Chondrocyte (in vitro differentiated cells): ENCODE measurements around the gene E2F6. TPM values are rescaled to one million over a fixed set of nuclear protein-coding genes. Genes with fewer than 3 reads are reported as not detected.

Experiments
- DNase-seq: peaks from one replicate; pipeline ENCODE4 v3.0.0; 2021; ENCODE audit warnings: mixed read lengths, low spot score
- H3K27ac Mint-ChIP-seq: one replicate; pipeline ENCODE4 v1.8.0; 2021; ENCODE audit warnings: mild to moderate bottlenecking, moderate library complexity, mixed read lengths; ENCODE audit not compliant: unreplicated experiment
- H3K27me3 Mint-ChIP-seq: 2 replicates; pipeline ENCODE4 v1.8.0; 2021; ENCODE audit warnings: low read depth, mixed read lengths
- H3K36me3 Mint-ChIP-seq: 2 replicates; pipeline ENCODE4 v1.8.0; 2021; ENCODE audit warnings: low read depth, mixed read lengths
- H3K4me1 Mint-ChIP-seq: 2 replicates; pipeline ENCODE4 v1.8.0; 2021; ENCODE audit warnings: low read depth, mild to moderate bottlenecking, mixed read lengths
- H3K4me3 Mint-ChIP-seq: one replicate; pipeline ENCODE4 v1.8.0; 2021; ENCODE audit warnings: mild to moderate bottlenecking, moderate library complexity, mixed read lengths; ENCODE audit not compliant: unreplicated experiment
- H3K9me3 Mint-ChIP-seq: 2 replicates; pipeline ENCODE4 v1.8.0; 2021; ENCODE audit warnings: low read depth, mixed read lengths
- CTCF ChIP-seq: fragments of 200-600 bp; sonication (generic); IDR thresholded peaks from 2 replicates; pipeline ENCODE4 v1.5.0; 2021; ENCODE audit warnings: antibody characterized with exemption, mild to moderate bottlenecking, moderate library complexity
- total RNA-seq: library from RNA; stranded (reverse); gene quantifications from 3 replicates; pipeline ENCODE4 v1.2.1, GENCODE V29; 2021

Gene E2F6
- total RNA-seq, 1 donor from 2014 or later: 15.1 TPM

DNA sequence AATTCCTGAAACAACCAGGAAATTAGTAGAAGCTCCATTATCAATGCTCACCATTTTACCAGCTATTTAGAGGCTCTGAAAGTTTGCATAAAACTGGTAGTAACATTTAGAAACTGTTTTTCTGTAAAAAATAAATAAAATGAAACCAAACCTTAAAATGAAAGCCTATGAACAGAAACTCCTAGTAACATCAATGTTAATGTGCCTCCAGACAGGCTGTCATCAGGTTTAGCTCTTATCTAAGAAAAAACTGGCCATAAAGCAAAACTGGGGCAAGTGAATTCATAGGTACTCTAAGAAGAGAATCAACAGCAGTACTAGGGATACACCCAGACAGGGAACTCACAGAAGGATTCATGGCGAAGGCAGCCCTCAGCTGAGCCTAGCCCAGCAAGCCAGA lies 8.0 kb downstream of the E2F6 start:
- Mint-ChIP-seq H3K27ac (no peak overlapping the region), H3K4me3 (no peak overlapping the region), H3K9me3 (no peaks in the 10 kb centered on the region), H3K27me3 (no peaks in the 10 kb centered on the region), H3K4me1 (peaks cover 31% of the 10 kb centered on the region), H3K36me3 (peaks cover 2% of the 10 kb centered on the region)
- no peak for DNase-seq
- TF ChIP-seq CTCF: no peak

GRCh38 chr2:11456251-11456650 lies 9.7 kb downstream of the E2F6 start:
- DNase-seq: no peak
- Mint-ChIP-seq H3K27me3 (no peaks in the 10 kb centered on the region), H3K9me3 (no peaks in the 10 kb centered on the region), H3K4me1 (peaks cover 18% of the 10 kb centered on the region), H3K27ac (no peak overlapping the region), H3K4me3 (no peak overlapping the region), H3K36me3 (peaks cover 4% of the 10 kb centered on the region)
- TF ChIP-seq CTCF: no peak

DNA sequence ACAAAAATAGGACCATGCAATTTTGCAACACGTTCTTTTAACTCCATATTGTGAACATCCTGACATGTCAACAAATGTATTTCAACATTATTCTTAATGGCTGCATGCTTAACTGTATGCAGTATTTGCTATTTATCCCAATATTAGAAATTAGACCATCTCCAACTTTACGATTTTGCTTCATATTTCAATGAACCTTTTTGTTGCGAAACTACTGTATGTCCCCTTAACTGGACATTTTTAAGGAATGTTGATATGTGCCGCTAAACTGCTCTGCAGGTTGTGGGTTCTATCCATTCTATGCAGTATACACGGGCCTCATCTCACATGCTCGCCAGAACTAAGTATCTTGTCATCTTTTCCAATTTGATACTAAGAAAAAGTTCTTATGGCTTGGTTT lies 11.1 kb downstream of the E2F6 start:
- Mint-ChIP-seq H3K27me3 (no peaks in the 10 kb centered on the region), H3K36me3 (peaks cover 4% of the 10 kb centered on the region), H3K4me3 (no peak overlapping the region), H3K27ac (no peak overlapping the region), H3K9me3 (no peaks in the 10 kb centered on the region), H3K4me1 (peaks cover 18% of the 10 kb centered on the region)
- no peak for DNase-seq
- no peak for TF ChIP-seq CTCF

- Mint-ChIP-seq H3K27ac (no peak overlapping the region), H3K9me3 (no peaks in the 10 kb centered on the region)
Observed at GRCh38 chr2:11450791-11451190, 15.2 kb downstream of the E2F6 start.

DNA sequence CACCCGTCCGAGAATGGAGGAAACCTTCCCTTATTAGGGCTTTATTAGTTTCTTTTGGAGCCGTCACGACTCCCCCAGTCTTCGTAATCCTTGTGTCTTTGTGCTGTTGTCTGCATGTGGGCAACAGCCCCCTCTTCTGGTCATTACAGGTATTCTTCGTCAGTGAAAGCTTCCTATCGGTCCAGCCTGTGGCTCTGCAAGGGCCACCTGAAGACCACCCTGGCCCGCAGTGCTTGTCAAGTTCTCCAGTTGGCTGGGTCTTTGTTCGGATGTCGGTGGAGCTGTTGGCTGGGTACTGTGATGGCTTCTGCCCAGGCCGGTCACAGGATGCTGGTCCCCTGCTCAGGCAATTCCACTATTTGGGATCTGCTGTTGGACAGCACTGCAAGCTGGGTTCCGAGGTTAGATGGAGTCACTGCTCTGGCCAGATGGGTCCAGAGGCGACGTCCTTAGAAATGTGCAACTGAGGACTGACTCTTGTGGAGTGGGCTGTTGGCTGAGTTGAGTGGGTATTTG lies 19.2 kb downstream of the E2F6 start:
- Mint-ChIP-seq H3K36me3 (peaks cover 20% of the 10 kb centered on the region), H3K4me3 (no peak overlapping the region), H3K9me3 (no peaks in the 10 kb centered on the region), H3K4me1 (no peaks in the 10 kb centered on the region), H3K27ac (no peak overlapping the region), H3K27me3 (no peaks in the 10 kb centered on the region)
- TF ChIP-seq CTCF: peak; percentile 92
- DNase-seq: no peak

More at GRCh38 chr2:11450791-11451190, 15.2 kb downstream of the E2F6 start:
- Mint-ChIP-seq H3K4me1 (no peaks in the 10 kb centered on the region), H3K36me3 (peaks cover 7% of the 10 kb centered on the region), H3K4me3 (no peak overlapping the region), H3K27me3 (no peaks in the 10 kb centered on the region)
- no peak for TF ChIP-seq CTCF
- no peak for DNase-seq
